Effector CD8-positive, alpha-beta T cell (primary cell): ENCODE results near the gene SKAP1.

Experiments used
- DNase-seq: peaks from one replicate; lab custom pipeline; 2025; lab: John Stamatoyannopoulos, UW

The SKAP1 gene

GRCh38 chr17:48175692-48176470, 254.1 kb downstream of the SKAP1 start:
- no peak for DNase-seq

GRCh38 chr17:48174833-48175523, 255.0 kb downstream of the SKAP1 start:
- no peak for DNase-seq

- DNase-seq, result no peak
These were observed 256.6 kb downstream of the SKAP1 start for GRCh38 chr17:48173191-48173984.

- DNase-seq, result no peak
These were observed 260.1 kb downstream of the SKAP1 start for GRCh38 chr17:48169926-48170325.

GRCh38 chr17:48163809-48164208, 266.2 kb downstream of the SKAP1 start:
- no peak for DNase-seq

- DNase-seq, result no peak
These were observed 267.0 kb downstream of the SKAP1 start for GRCh38 chr17:48162946-48163506.

GRCh38 chr17:48162306-48162934, 267.6 kb downstream of the SKAP1 start:
- no peak for DNase-seq

- DNase-seq, result no peak
These were observed 268.7 kb downstream of the SKAP1 start for GRCh38 chr17:48161127-48161905.

GRCh38 chr17:48160177-48161081, 269.6 kb downstream of the SKAP1 start:
- no peak for DNase-seq

GRCh38 chr17:48159232-48159631, 270.8 kb downstream of the SKAP1 start:
- DNase-seq, result no peak

- no peak for DNase-seq
These were observed 274.0 kb downstream of the SKAP1 start for GRCh38 chr17:48155889-48156611.

- DNase-seq, result no peak
These were observed 276.2 kb downstream of the SKAP1 start for GRCh38 chr17:48153691-48154358.

GRCh38 chr17:48152289-48152688, 277.7 kb downstream of the SKAP1 start:
- no peak for DNase-seq

GRCh38 chr17:48151220-48151619, 278.8 kb downstream of the SKAP1 start:
- DNase-seq, result no peak

GRCh38 chr17:48150597-48151001, 279.4 kb downstream of the SKAP1 start:
- DNase-seq, result no peak

GRCh38 chr17:48149787-48150463, 280.1 kb downstream of the SKAP1 start:
- DNase-seq, result no peak

GRCh38 chr17:48148854-48149786, 280.9 kb downstream of the SKAP1 start:
- no peak for DNase-seq
